Right ventricle myocardium inferior (tissue), 1 donor: ENCODE measurements around the gene FNDC3B. TPM values are rescaled to one million over a fixed set of nuclear protein-coding genes. Genes with fewer than 3 reads are reported as not detected.
"Not testable (repeated sequence)": the region's sequence is repeated elsewhere in the genome, so short reads cannot be mapped to it uniquely, and the experiment has no call there.

ENCODE experiments used
- ATAC-seq: fragments of 200-7000 bp; cut with Tn5 transposase; one replicate; pipeline ENCODE4 v1.9.1; 2020; ENCODE audit warnings: mild to moderate bottlenecking, moderate library complexity
- DNase-seq: peaks from one replicate; pipeline ENCODE4 v3.0.0; 2021; ENCODE audit errors: missing footprints
- intact Hi-C: fragments of 100-400 bp; cut with DNase I; formaldehyde crosslinking; loops from one replicate; pipeline ENCODE4 v1.11.0; 2022
- total RNA-seq: library from RNA; stranded (reverse); fragmentation: NEBNext Ultra II Directional; extraction: Animal tissue kit (Norgen Biotek cat#: 25700); gene quantifications from one replicate; pipeline ENCODE4 v1.2.1, GENCODE V29; 2021
- donor health status: DM: no; HTN: yes; CAD: no; lungs with severe emphysema.

Gene FNDC3B
- total RNA-seq, 1 donor from 2014 or later: 57.8 TPM

- DNase-seq (no peak), ATAC-seq (no peak)
- intact Hi-C loops: no loop called here
These were observed 43.6 kb downstream of the FNDC3B start for GRCh38 chr3:172082820-172083513.

- no peak for ATAC-seq
These were observed 44.6 kb downstream of the FNDC3B start for GRCh38 chr3:172083995-172084409.

GRCh38 chr3:172084871-172085556 is 45.6 kb downstream of the FNDC3B start:
- intact Hi-C loops: no loop called here

More at GRCh38 chr3:172083995-172084409, 44.6 kb downstream of the FNDC3B start:
- intact Hi-C loops: no loop called here
- no peak for DNase-seq

GRCh38 chr3:172085557-172085895 is 46.1 kb downstream of the FNDC3B start:
- intact Hi-C loops: no loop called here
- ATAC-seq (no peak), DNase-seq (no peak)

More at GRCh38 chr3:172084871-172085556, 45.6 kb downstream of the FNDC3B start:
- no peak for ATAC-seq
- DNase-seq: no peak

- DNase-seq (no peak), ATAC-seq (no peak)
- intact Hi-C loops: no loop called here
These were observed 46.7 kb downstream of the FNDC3B start for GRCh38 chr3:172086071-172086470.

- DNase-seq (no peak), ATAC-seq (no peak)
- intact Hi-C loops: no loop called here
These were observed 47.8 kb downstream of the FNDC3B start for GRCh38 chr3:172087198-172087597.

- DNase-seq: no peak
- intact Hi-C loops: no loop called here
- no peak for ATAC-seq
These were observed 48.5 kb downstream of the FNDC3B start for GRCh38 chr3:172087602-172088580.

GRCh38 chr3:172089250-172089649 is 49.9 kb downstream of the FNDC3B start:
- DNase-seq (no peak), ATAC-seq (no peak)
- intact Hi-C loops: no loop called here

- intact Hi-C loops: no loop called here
- ATAC-seq (no peak), DNase-seq (no peak)
These were observed 50.7 kb downstream of the FNDC3B start for GRCh38 chr3:172090035-172090434.

- intact Hi-C loops: no loop called here
- DNase-seq (no peak), ATAC-seq (no peak)
These were observed 53.3 kb downstream of the FNDC3B start for GRCh38 chr3:172092658-172093057.

GRCh38 chr3:172093581-172094443 is 54.4 kb downstream of the FNDC3B start:
- DNase-seq, ATAC-seq, intact Hi-C loops: not testable (repeated sequence)

GRCh38 chr3:172094621-172095557 is 55.5 kb downstream of the FNDC3B start:
- no peak for DNase-seq
- ATAC-seq: no peak
- intact Hi-C loops: loop anchor here (5.0 kb wide), 2 partner anchors 33 to 53 kb away; no protein-coding TSS in a partner anchor

GRCh38 chr3:172096881-172097420 is 57.6 kb downstream of the FNDC3B start:
- peak; percentile 62 for ATAC-seq
- DNase-seq: no peak
- intact Hi-C loops: loop anchor here (5.0 kb wide), 2 partner anchors 35 to 55 kb away; no protein-coding TSS in a partner anchor

- ATAC-seq: no peak
These were observed 58.2 kb downstream of the FNDC3B start for GRCh38 chr3:172097585-172097984.

GRCh38 chr3:172098698-172099494 is 59.5 kb downstream of the FNDC3B start:
- peak; percentile 49 for ATAC-seq
- DNase-seq: no peak
- intact Hi-C loops: loop anchor here (5.0 kb wide), 2 partner anchors 37 to 57 kb away; no protein-coding TSS in a partner anchor

More at GRCh38 chr3:172097585-172097984, 58.2 kb downstream of the FNDC3B start:
- intact Hi-C loops: loop anchor here (5.0 kb wide), 2 partner anchors 35 to 55 kb away; no protein-coding TSS in a partner anchor
- DNase-seq: no peak

GRCh38 chr3:172099495-172099808 is 60.1 kb downstream of the FNDC3B start:
- ATAC-seq (no peak), DNase-seq (no peak)
- intact Hi-C loops: loop anchor here (5.0 kb wide), 2 partner anchors 37 to 57 kb away; no protein-coding TSS in a partner anchor
